ENCODE results near the gene EIF5AL1.

DNA sequence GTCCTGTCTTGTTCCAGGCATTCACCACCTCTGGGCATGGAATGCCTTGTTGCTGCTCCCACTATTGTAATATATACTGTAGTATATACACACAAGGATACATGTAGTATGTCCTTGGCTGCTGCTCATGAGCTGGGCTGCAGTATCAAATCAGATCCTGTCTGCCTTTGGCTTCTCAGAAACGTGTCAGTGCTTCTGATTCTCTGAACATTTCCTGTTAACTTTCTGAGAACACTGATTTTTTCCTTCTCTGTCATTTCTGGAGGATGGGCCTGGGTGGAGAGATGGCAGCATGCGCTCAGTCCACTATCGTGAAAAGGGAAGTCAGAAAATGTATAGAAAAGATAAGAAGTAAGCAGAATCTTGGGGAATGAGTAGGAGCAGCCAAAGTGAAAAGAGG is 35.6 kb downstream of the EIF5AL1 start:
- no peak for TF ChIP-seq ZNF552 (CRISPR knock-in tag; IDR thresholded peaks at IDR 0.05; ENCODE audit: borderline replicate concordance)
- TF ChIP-seq RAD21 (CRISPR knock-in tag; IDR thresholded peaks at IDR 0.05): no peak
- TF ChIP-seq RAD51 (IDR thresholded peaks at IDR 0.05; ENCODE audit: borderline replicate concordance): no peak
- TF ChIP-seq, protein P1, sequence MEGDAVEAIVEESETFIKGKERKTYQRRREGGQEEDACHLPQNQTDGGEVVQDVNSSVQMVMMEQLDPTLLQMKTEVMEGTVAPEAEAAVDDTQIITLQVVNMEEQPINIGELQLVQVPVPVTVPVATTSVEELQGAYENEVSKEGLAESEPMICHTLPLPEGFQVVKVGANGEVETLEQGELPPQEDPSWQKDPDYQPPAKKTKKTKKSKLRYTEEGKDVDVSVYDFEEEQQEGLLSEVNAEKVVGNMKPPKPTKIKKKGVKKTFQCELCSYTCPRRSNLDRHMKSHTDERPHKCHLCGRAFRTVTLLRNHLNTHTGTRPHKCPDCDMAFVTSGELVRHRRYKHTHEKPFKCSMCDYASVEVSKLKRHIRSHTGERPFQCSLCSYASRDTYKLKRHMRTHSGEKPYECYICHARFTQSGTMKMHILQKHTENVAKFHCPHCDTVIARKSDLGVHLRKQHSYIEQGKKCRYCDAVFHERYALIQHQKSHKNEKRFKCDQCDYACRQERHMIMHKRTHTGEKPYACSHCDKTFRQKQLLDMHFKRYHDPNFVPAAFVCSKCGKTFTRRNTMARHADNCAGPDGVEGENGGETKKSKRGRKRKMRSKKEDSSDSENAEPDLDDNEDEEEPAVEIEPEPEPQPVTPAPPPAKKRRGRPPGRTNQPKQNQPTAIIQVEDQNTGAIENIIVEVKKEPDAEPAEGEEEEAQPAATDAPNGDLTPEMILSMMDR (CRISPR knock-in tag; IDR thresholded peaks at IDR 0.05): no peak
- TF ChIP-seq NFATC3 (CRISPR knock-in tag; IDR thresholded peaks at IDR 0.05): no peak
- no peak for TF ChIP-seq SRSF1 (optimal IDR thresholded peaks at IDR 0.05; ENCODE audit: low read depth, low read length)
- TF ChIP-seq, protein P2, sequence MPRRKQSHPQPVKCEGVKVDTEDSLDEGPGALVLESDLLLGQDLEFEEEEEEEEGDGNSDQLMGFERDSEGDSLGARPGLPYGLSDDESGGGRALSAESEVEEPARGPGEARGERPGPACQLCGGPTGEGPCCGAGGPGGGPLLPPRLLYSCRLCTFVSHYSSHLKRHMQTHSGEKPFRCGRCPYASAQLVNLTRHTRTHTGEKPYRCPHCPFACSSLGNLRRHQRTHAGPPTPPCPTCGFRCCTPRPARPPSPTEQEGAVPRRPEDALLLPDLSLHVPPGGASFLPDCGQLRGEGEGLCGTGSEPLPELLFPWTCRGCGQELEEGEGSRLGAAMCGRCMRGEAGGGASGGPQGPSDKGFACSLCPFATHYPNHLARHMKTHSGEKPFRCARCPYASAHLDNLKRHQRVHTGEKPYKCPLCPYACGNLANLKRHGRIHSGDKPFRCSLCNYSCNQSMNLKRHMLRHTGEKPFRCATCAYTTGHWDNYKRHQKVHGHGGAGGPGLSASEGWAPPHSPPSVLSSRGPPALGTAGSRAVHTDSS (CRISPR knock-in tag; conservative IDR thresholded peaks at IDR 0.05): no peak
